DMS153 (cell line): Measurements from ENCODE around the gene SGMS1.
"Not testable (repeated sequence)": the region's sequence is repeated elsewhere in the genome, so short reads cannot be mapped to it uniquely, and the experiment has no call there.

Experiments
- DNase-seq: peaks from one replicate; lab custom pipeline; 2025; lab: John Stamatoyannopoulos, UW

The SGMS1 gene

DNA sequence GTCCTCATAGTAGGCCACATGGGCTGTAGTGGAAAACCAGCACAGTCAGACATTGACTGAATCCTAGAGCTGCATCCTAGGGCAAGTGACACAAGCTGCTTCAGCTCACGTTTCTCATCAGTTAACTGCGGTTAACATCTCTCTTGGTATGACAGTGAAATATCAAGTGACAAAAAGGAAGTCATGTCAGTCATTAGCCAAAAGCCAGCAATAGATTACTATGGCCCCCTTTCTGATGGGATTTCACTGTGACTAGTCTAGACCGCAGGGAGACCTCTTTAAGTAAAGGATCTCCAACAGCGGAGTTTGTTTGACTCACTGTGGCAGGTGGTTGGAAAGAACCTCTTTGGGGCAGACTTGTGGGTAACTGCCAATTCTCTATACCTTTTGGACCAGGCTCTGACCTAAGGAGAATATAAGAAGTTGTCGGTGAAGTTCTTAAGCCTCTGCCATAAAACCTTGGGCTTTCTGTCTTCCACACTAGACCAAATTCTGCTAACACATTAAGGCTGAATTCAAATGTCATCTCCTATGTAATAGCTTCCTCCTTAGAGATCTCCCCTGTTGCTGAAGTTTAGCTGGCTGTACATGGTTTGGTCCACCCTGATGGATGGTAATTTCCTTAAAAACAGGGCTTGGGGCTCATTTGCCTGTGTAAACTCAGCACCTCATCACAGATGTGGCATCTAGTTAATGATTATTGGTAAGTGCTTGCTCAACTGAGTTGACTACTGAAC is 115.3 kb downstream of the SGMS1 start:
- DNase-seq = no peak

DNA sequence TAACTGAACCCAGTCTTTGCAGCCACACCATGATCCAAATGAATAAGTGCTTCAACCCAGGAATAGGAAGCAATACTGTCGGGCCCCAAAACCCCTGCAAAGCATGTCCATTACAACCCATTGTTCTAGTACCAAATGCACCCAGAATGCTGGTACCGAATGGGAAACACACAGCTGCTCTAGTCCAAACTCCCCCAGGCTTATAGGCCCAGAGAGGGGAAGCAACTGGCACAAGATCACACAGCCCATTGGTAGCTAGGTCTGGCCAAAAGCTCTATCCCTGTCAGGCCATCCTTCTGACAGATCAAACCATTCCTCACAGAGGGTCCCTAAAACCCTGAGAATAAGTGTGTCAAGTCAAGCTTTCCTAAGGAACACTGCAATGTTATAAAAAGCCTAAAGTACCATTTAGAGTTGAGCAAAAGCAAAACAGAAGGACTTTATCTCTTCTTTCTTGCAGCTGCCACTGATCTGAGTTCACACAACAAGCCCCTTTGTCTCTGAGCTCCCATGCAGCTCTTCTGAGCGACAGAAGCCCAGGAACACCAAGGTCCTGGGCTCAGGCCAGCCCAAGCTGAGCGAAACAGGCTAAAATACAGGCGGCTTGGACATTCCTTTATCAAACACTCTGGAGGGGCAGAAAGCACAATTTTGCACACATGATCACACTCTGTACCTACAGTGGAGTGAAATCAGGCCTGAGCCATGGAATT is 116.7 kb downstream of the SGMS1 start:
- no peak for DNase-seq

DNA sequence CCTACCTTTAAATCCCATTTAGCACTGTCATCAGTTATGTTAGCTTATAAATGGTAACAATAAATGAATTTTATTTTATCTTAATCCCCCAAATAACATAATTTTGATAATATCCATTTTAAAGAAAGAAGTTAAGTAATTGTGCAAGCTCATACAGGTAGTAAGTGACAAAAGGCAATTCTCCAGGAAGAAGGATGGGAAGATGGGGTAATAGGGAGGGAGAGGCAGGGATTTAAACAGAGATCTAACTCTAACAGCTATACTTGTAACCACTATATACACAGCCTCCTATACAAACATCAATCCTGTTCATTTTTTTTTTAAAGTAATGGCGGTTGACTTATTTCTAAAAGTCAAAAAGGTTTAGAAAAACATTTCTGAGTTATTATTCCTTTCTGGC is 119.4 kb downstream of the SGMS1 start:
- no peak for DNase-seq

DNA sequence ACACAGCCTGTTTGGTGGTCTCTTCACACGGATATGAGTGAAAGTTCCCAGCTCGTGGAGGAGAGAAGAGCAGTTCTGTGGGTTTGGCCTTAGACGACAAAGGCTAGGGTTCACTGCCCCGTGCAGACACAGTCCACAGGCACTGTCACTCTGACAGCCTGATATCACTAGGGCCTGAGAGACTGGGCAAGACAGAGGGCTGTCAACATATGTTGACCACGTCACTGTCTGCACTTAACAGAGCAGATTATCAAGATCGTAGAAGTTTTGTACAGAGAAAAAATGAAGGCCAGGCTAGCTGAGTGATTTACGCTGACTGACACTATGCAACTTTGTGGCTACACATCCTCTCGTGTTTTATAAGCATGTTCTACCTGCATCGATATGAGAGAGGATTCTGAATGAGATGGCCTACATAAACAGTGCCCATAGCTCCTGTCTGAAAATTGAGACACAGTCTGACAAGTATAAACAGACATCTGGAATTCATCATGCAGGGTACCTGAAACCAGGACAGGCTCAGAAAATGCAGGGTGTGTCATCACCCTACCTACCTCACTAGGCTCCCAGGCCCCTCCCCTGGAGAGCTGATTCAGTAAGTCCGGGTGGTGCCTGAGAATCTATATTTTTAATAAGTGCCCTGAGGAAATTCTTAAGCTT is 120.0 kb downstream of the SGMS1 start:
- no peak for DNase-seq

DNA sequence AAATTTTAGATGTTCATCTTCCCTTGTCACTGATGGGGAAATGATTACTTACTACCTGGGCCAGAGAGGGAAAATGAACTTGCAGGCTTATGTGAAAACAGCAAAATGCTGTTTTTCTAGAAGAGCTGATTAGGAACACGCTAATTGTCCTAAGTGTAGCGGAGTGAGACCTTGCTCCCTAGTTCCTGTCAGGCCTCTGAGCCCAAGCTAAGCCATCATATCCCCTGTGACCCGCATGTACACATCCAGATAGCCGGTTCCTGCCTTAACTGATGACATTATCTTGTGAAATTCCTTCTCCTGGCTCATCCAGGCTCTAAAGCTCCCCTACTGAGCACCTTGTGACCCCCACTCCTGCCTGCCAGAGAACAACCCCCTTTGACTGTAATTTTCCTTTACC is 120.6 kb downstream of the SGMS1 start:
- DNase-seq = not testable (repeated sequence)

DNA sequence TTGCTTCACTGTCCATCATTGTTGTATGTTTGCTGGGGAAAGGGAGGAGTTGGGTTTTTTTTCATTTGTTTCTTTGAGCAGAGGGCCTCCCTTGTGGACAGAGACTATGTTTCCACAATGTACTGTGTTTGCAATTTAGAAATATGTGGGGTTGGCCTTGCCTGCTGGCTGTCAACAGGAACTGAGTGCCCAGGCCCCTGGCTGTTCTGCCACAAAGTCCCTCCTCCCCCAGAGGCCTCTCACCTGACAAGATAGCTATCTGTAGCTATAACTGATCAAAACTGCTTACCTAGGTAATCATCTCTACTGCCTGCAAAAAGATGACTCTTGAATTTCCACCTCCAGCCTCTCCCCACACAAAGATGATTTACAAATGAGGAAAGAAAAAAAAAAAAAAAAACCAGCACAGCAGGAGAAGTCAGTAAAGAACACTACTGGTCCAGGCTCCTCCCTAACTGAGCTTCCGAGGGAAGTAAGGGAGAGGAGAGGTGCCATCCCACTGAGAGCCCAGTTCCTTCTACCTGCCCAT is 121.8 kb downstream of the SGMS1 start:
- no peak for DNase-seq

DNA sequence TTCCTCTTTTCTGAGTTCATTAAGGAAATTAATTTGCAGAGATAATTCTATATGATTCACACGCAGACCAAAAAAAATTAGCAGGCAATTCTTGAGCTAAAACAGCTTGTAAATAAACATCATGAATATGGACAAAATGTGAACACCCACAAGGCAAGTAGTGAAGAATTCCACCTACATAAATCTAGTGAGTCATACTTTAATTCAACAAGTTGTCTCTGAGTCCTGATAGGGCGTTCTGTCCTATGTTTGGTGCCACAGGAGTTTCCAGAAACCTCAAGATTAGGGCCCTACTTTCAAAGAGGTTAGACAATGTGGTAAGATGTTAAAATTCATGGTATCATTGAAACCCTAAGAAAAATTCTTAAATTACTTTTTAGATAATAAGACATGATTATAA is 122.3 kb downstream of the SGMS1 start:
- DNase-seq = no peak

DNA sequence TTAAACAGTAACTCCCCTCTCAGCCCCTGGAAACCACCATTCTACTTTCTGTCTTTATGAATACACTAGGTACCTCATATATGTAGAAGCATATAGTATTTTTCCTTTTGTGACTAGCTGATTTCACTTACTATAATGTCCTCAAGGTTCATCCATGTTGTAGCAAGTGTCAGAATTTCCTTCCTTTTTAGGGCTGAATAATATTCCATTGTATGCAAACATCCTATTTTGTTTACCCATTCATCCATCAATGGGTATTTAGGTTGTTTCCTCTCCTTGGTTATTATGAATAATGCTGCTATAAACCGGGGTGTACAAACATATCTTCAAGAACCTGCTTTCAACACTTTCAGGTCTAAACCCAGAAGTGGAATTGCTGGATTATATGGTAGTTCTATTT is 125.3 kb downstream of the SGMS1 start:
- no peak for DNase-seq

DNA sequence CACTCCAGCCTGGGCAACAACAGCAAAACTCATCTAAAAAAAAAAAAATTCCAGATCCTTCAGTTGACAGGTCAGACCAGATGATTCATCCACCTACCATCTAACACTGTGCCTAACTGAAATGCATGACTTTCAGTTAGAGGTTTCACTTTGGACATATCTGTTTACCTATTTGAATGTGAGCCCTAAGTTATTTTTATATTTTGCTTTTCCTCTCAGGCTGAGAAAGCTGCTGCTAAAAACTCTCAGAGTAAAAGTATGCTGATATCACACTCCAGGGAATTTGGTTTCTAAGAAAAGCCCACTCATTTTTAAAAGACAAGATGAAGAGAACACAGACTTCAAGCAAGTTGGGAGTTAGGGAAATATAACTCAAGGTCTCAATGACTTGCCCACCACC is 126.0 kb downstream of the SGMS1 start:
- DNase-seq = no peak

DNA sequence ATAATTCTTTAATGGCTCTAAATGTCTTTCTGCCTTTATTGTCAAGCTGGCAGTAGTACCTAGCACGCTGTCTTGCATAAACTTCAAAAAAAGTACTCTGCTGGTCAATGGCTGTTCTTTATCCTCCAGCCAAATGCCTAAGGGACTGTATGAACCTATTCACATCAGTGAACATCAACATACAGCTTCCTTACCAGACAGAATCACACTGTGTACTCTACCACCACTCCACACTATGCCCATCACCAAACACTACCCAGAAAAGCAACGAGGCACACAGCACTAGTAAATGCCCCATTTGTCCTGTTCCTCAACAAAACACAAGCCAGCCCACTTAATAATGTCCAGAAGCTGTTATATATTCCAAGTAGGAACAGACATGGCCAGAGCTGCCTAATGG is 127.5 kb downstream of the SGMS1 start:
- no peak for DNase-seq

DNA sequence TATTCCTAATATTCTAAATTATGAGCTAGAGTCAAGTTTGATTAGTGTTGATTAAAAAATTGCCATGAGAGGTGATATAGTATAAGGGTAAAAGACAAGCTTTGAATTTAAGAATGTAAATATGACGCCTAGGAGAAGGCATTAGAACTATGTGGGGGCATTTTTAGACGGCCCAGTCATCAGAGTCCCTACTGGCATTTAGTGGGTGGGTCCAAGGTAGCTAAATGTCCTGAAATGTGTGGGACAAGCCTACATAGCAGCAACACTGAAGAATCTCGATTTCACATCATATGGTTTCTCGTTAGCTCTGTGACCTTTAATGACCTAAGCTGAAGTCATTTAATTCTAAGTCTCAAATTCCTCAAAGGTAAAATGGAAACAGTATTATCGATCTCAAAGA is 133.5 kb downstream of the SGMS1 start:
- no peak for DNase-seq

DNA sequence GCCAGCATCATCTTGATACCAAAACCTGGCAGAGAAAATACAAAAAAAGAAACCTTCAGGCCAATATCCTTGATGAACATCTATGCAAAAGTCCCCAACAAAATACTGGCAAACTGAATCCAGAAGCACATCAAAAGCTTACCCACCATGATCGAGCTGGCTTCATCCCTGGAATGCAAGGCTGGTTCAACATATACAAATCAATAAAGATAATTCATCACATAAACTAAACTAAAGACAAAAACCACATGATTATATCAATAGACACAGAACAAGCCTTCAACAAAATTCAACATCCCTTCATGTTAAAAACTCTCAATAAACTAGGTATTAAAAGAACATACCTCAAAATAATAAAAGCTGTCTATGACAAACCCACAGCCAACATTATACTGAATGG is 139.2 kb downstream of the SGMS1 start:
- not testable (repeated sequence) for DNase-seq

DNA sequence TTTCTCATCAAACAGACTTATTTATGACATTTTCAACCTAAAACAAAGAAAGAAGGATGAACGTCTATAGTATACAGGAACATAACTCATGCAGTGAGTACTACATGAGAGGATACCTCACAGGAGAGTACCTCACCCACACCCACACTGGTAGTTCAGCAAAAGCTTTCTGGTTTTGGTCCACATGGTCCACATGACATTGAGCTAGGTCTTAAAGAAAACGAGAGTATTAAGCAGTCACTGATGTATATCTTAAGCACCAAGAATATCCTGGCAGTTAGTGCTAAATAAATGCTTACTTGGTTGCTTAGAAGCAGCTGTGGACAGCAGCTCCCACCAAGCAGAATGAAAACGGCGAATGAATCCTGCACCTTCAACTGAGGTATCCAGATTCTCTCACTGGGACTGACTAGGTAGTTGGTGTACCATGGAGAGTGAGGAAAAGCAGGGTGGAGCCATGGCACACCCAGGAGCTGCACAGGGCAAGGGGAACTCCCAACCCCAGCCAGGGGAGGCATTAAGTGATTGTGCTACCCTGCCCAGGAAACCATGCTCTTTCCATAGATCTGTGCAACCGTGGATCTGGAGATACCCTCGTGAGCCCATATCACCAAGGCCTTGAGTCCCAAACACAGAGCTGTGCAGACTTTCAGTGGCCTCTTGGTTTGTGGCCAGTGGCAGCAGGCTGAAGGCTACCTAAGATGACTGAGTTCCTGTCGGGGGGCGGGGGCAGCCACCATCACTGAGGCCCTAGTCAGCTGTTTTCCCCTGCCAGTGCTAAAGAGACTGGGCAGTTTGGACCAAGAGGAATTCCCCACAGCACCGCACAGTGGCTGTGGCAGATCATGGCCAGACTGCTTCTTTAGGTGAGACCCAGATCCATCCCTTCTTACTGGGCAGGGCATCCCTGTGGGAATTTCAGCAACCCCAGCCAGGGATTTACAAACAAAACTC is 143.4 kb downstream of the SGMS1 start:
- DNase-seq = no peak

DNA sequence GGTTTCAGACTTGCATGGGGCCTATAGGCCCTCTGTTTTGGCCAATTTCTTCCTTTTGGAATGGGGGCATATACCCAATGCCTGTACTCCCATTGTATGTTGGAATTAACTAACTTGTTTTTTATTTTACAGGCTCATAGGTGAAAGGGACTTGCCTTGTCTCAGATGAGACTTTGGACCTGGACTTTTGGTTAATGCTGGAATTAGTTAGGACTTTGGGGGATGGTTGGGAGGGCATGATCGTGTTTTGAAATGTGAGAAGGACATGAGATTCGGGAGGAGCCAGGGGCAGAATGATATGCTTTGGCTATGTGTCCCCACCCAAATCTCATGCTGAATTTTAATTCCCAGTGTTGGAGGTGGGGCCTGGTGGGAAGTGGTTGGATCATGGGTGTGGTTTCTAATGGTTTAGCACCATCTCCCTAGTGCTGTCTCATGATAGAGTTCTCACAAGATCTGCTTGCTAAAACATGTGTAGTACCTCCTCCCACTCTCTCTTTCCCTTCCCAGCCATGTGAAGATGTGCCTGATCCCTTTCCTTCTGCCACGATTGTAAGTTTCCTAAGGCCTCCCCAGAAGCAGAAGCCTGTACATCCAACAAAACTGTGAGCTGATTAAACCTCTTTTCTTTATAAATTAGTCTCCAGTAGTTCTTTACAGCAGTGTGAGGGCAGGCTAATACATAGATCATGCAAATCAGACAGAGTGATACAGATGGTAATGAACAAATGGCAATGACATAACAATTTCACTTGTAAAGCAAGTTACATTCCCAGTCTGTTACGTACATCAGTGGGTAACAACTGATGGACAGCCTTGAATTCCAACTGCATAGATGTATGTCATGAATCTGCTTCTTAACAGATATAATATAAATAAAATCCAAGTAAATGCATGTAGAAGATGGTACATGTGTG is 146.2 kb downstream of the SGMS1 start:
- no peak for DNase-seq

DNA sequence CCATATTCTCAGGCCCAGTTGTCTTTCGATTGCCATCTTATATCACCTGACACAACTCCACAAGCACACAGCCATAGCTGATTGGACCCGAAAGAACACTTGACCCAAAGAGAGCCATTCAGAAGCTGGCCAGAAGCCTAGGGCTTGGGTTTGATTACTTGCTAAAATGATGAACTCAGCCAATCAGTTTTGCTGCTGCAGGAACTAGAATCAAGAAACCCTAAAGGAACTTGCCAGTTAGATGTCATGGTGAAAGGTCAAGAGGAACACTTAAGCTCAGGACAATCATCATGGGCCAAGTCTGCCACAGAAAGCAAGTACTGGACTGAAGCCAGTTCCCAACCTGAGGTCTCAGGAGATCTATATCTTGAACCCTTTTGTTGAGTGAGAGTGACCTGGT is 150.0 kb downstream of the SGMS1 start:
- DNase-seq = no peak

DNA sequence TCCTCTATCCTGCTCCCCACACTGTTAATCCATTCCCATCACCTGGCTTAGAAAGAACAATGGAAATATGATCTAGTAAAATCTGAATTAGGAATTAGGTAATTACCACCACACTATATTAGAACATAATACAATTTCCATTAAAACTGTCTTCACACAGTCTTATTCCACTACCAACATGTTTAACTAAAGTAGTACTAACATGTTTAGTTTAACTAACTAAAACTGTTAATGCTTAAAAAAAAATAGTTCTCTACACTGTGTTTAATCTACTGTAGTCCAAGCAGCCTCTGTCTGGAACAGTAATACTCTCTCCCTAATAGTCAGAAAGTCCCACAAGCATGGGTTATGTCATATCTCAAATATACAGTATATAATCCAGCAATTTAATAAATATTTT is 150.8 kb downstream of the SGMS1 start:
- no peak for DNase-seq

DNA sequence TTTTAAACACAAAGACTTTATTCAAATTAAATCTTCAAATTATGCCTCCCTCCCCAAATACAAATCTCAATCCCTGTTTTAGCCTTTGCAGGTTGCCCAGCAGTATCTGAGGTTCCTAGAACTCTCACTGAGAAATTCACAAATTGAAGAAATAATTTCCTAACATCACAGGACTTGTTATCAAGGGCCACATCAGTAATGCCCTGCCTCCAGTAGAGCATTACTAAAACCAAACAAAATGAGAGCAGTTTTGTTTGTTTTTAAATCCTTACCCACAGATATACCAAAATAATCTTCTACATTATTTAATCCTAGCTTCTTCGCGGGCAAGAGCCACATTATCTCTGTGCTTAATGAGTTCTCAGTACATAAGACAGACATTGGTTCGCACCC is 152.2 kb downstream of the SGMS1 start:
- DNase-seq = no peak

DNA sequence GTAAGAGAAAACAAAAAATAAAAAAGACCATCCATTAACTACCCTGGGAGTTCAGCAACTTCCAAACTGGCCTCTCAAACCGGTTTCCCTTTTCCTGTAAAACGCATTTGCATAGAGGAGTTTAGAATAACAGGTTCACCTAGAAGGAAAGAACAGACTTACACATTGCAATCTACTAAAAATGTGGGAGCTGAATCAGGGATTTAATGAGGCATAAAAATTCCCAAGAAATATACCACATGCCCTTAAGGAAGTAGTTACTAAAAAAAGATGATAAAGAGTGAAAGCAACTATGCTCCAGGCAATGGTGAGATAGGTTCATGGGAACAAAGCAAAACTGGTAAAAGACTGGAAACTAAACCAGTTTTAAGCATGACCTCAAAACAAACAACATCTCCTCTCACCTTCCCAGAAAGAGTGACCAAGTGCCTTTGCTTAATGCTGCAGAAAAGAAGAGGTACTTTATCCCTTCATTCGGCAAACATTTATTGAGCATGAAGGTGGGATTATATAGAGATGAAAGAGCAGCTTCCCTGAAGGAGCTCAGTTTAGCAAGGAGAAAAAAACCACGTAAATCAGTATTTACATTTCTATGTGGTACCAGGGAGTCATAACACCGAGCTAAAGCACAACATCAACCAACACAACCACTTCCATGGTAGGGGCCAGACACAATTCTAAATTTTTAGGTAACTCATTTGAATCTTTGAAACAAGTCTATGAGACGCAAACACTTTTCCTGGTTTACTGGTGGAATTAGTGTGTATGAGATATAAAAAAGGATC is 152.8 kb downstream of the SGMS1 start:
- no peak for DNase-seq

DNA sequence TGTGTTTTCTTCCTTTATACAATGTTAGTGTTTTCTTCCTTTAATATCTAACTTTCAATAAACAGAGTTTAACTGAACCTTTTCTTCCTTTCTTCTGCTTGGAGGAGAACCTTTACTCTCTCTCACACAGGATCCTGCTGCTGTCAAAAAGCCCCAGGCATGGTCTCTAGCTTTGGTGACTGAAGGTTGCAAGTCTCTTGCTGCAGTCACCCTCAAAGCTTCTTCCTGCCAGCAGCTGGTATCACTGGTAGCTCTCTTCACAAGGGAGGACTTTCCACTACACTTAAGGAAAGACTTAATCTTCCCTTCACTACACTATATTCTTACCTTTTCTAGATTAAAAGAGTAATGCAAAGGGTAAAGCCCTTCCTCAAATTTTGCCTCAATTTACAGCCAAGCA is 153.4 kb downstream of the SGMS1 start:
- DNase-seq = no peak

DNA sequence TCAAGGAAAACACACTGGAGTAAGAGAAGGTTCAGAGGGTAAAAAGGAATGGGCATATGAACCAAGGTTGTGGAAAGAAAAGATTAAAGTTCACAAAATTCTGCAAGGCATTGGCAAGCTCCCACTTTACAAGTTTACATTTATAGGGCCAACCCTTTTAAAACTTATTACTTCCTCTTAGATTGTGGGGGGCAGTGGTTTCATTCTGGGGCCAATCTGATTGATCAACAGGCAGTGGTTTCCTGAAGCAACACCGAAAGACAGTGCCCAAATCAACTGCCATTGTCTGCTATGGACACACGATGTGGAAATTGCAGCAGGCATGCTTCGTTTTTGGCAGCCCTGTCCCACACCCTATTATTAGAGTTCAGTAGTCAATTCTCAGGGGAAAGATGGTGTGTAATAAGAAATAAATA is 154.0 kb downstream of the SGMS1 start:
- no peak for DNase-seq
